Measurements from ENCODE around the gene PAAF1.

PAAF1 gene

GRCh38 chr11:73851046-73851764, 25.6 kb upstream of the PAAF1 start:
- H3K4me3 ChIP-seq (ENCODE audit: low read depth, low read length) = no peak overlapping the region
- peak; percentile 53 for DNase-seq (ENCODE audit: low read depth)
- TF ChIP-seq MYC (IDR thresholded peaks at IDR 0.05; ENCODE audit: low read depth, low read length) (no peak), MAX (IDR thresholded peaks at IDR 0.05; ENCODE audit: low read depth, low read length) (peak; percentile 59), CTCF (IDR thresholded peaks at IDR 0.05; ENCODE audit: low read depth, low read length) (no peak), POLR2A (IDR thresholded peaks at IDR 0.05; ENCODE audit: extremely low read depth, insufficient read length) (no peak)

- no peak for TF ChIP-seq CTCF (IDR thresholded peaks at IDR 0.05; ENCODE audit: low read depth, low read length)
Observed at GRCh38 chr11:73852049-73852448, 24.8 kb upstream of the PAAF1 start.

GRCh38 chr11:73854680-73855079, 22.1 kb upstream of the PAAF1 start:
- TF ChIP-seq MYC (IDR thresholded peaks at IDR 0.05; ENCODE audit: low read depth, low read length) (no peak), MAX (IDR thresholded peaks at IDR 0.05; ENCODE audit: low read depth, low read length) (no peak), CTCF (IDR thresholded peaks at IDR 0.05; ENCODE audit: low read depth, low read length) (no peak), POLR2A (IDR thresholded peaks at IDR 0.05; ENCODE audit: extremely low read depth, insufficient read length) (no peak)
- H3K4me3 ChIP-seq (ENCODE audit: low read depth, low read length) = no peak overlapping the region
- no peak for DNase-seq (ENCODE audit: low read depth)

More at GRCh38 chr11:73852049-73852448, 24.8 kb upstream of the PAAF1 start:
- H3K4me3 ChIP-seq (ENCODE audit: low read depth, low read length) = no peak overlapping the region
- DNase-seq (ENCODE audit: low read depth) = no peak

- H3K4me3 ChIP-seq (ENCODE audit: low read depth, low read length) = no peak overlapping the region
- TF ChIP-seq CTCF (IDR thresholded peaks at IDR 0.05; ENCODE audit: low read depth, low read length) (no peak), MAX (IDR thresholded peaks at IDR 0.05; ENCODE audit: low read depth, low read length) (no peak)
- DNase-seq (ENCODE audit: low read depth) = no peak
Observed at GRCh38 chr11:73856031-73856567, 20.7 kb upstream of the PAAF1 start.

GRCh38 chr11:73859671-73860070, 17.1 kb upstream of the PAAF1 start:
- no peak overlapping the region for H3K4me3 ChIP-seq (ENCODE audit: low read depth, low read length)
- DNase-seq (ENCODE audit: low read depth) = no peak
- TF ChIP-seq CTCF (IDR thresholded peaks at IDR 0.05; ENCODE audit: low read depth, low read length) (no peak), MAX (IDR thresholded peaks at IDR 0.05; ENCODE audit: low read depth, low read length) (no peak), POLR2A (IDR thresholded peaks at IDR 0.05; ENCODE audit: extremely low read depth, insufficient read length) (no peak), MYC (IDR thresholded peaks at IDR 0.05; ENCODE audit: low read depth, low read length) (no peak)

GRCh38 chr11:73860202-73860601, 16.6 kb upstream of the PAAF1 start:
- TF ChIP-seq POLR2A (IDR thresholded peaks at IDR 0.05; ENCODE audit: extremely low read depth, insufficient read length) = no peak
- no peak for TF ChIP-seq MAX (IDR thresholded peaks at IDR 0.05; ENCODE audit: low read depth, low read length)
- no peak for TF ChIP-seq CTCF (IDR thresholded peaks at IDR 0.05; ENCODE audit: low read depth, low read length)
- no peak for TF ChIP-seq MYC (IDR thresholded peaks at IDR 0.05; ENCODE audit: low read depth, low read length)
- no peak overlapping the region for H3K4me3 ChIP-seq (ENCODE audit: low read depth, low read length)
- no peak for DNase-seq (ENCODE audit: low read depth)

All from NB4 (cell line).